Measurements from ENCODE around the gene CHST11. TPM values are rescaled to one million over a fixed set of nuclear protein-coding genes. Genes with fewer than 3 reads are reported as not detected.

The CHST11 gene
- polyA plus RNA-seq, 1 donor: 8.0 TPM

Other genes starting within 250 kb of the CHST11 start
- gene TXNRD1, start 241.2 kb upstream of the CHST11 start, polyA plus RNA-seq (ENCODE audit: insufficient read length): 65.8 TPM
- 3.9 TPM for gene EID3, start 153.2 kb upstream of the CHST11 start, polyA plus RNA-seq (ENCODE audit: insufficient read length)